Ishikawa (cell line): ENCODE data around the gene MST1R.

Source experiments
- CEBPB ChIP-seq: IDR thresholded peaks from 2 replicates; pipeline ENCODE4 v1.6.1; 2012
- CREB1 ChIP-seq: IDR thresholded peaks from 2 replicates; pipeline ENCODE4 v1.6.1; 2012; ENCODE audit warnings: low read depth
- EGR1 ChIP-seq: IDR thresholded peaks from 2 replicates; pipeline ENCODE4 v1.6.1; 2012
- EP300 ChIP-seq: IDR thresholded peaks from 2 replicates; pipeline ENCODE4 v1.6.1; 2012; ENCODE audit warnings: borderline replicate concordance
- FOXM1 ChIP-seq: IDR thresholded peaks from 2 replicates; pipeline ENCODE4 v1.6.1; 2012; ENCODE audit warnings: low read depth, borderline replicate concordance
- NFIC ChIP-seq: IDR thresholded peaks from 2 replicates; pipeline ENCODE4 v1.6.1; 2012
- RAD21 ChIP-seq: IDR thresholded peaks from 2 replicates; pipeline ENCODE4 v1.6.1; 2012; ENCODE audit warnings: low read depth
- TAF1 ChIP-seq: IDR thresholded peaks from 2 replicates; pipeline ENCODE4 v1.6.1; 2012; ENCODE audit warnings: low read depth, mild to moderate bottlenecking
- TCF12 ChIP-seq: IDR thresholded peaks from 2 replicates; pipeline ENCODE4 v1.6.1; 2012; ENCODE audit warnings: low read depth
- TEAD4 ChIP-seq: IDR thresholded peaks from 2 replicates; pipeline ENCODE4 v1.6.1; 2012
- YY1 ChIP-seq: IDR thresholded peaks from 2 replicates; pipeline ENCODE4 v1.6.1; 2012; ENCODE audit warnings: low read depth
- ZBTB7A ChIP-seq: IDR thresholded peaks from 2 replicates; pipeline ENCODE4 v1.6.1; 2012; ENCODE audit warnings: low read depth
- TF ChIP-seq, protein P1 (sequence below): IDR thresholded peaks from 2 replicates; pipeline ENCODE4 v1.6.1; 2012; ENCODE audit warnings: low read depth, mild to moderate bottlenecking
- TF ChIP-seq, protein P2 (sequence below): IDR thresholded peaks from 2 replicates; pipeline ENCODE4 v1.6.1; 2012
- TF ChIP-seq, protein P3 (sequence below): IDR thresholded peaks from 2 replicates; pipeline ENCODE4 v1.6.1; 2012

The MST1R gene

DNA sequence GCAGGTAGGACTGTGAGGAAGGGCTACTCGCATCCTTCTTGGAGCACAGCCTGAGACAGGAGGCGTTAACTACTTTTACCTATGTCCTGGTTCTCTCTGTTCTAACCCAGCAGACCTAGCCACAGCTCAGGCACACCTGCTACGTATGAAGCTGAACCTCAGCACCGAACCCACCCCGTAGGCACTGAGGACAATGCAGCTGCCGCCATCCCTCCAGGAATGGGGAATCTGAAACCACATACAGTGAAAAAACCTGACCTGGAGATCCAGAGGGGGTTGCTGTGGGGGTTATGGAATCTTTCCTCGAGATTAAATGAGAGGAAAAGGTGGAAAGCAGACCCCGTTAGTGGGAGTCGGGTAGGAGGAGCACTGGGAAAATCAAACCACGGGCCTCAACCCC, 14.4 kb downstream of the MST1R start:
- TF ChIP-seq EGR1 = no peak
- TF ChIP-seq CREB1 = no peak
- TF ChIP-seq RAD21 = no peak
- TF ChIP-seq TCF12 = no peak

DNA sequence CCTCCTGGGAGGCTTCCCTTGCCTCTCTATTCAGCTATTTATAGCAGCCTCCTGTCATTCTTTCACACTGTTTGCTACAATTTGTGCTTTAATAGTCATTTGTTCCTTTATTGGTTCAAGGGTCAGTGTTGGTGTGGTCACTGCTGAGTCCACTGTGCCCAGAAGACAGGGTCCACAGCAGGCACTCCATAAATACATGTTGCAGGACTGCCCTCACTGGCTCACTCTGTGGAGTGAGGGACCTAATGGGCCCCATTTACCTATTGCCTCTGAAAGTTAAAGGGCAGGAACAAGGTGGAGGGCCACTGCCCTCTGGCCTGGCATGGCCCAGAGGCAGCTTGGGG, 16.8 kb downstream of the MST1R start:
- TF ChIP-seq, protein P1, sequence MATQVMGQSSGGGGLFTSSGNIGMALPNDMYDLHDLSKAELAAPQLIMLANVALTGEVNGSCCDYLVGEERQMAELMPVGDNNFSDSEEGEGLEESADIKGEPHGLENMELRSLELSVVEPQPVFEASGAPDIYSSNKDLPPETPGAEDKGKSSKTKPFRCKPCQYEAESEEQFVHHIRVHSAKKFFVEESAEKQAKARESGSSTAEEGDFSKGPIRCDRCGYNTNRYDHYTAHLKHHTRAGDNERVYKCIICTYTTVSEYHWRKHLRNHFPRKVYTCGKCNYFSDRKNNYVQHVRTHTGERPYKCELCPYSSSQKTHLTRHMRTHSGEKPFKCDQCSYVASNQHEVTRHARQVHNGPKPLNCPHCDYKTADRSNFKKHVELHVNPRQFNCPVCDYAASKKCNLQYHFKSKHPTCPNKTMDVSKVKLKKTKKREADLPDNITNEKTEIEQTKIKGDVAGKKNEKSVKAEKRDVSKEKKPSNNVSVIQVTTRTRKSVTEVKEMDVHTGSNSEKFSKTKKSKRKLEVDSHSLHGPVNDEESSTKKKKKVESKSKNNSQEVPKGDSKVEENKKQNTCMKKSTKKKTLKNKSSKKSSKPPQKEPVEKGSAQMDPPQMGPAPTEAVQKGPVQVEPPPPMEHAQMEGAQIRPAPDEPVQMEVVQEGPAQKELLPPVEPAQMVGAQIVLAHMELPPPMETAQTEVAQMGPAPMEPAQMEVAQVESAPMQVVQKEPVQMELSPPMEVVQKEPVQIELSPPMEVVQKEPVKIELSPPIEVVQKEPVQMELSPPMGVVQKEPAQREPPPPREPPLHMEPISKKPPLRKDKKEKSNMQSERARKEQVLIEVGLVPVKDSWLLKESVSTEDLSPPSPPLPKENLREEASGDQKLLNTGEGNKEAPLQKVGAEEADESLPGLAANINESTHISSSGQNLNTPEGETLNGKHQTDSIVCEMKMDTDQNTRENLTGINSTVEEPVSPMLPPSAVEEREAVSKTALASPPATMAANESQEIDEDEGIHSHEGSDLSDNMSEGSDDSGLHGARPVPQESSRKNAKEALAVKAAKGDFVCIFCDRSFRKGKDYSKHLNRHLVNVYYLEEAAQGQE = no peak
- no peak for TF ChIP-seq TEAD4
- TF ChIP-seq NFIC = no peak
- no peak for TF ChIP-seq YY1
- TF ChIP-seq CEBPB = no peak
- TF ChIP-seq EGR1 = no peak

DNA sequence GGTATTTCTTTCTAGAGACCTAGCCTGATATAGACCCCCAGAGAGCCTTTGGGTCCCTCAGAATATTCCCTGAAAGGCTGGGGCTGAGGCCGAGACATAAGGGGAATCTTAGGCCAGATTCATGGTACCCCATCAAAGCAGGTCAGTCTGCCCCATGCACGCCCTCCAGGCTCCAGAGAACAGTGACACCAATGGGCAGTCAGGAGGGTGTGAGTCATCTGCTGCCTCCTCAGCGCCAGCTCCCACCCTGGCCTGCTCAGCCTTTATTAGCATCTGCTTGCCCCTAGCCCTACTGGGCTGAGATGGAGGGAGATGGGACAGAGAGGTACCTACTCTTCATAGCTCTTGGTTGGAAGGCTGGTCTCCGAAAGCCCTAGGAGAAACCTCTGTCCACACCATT, 19.7 kb downstream of the MST1R start:
- no peak for TF ChIP-seq TAF1
- no peak for TF ChIP-seq TCF12
- no peak for TF ChIP-seq RAD21
- TF ChIP-seq EGR1 = no peak
- TF ChIP-seq TEAD4 = no peak
- TF ChIP-seq YY1 = no peak
- TF ChIP-seq, protein P2, sequence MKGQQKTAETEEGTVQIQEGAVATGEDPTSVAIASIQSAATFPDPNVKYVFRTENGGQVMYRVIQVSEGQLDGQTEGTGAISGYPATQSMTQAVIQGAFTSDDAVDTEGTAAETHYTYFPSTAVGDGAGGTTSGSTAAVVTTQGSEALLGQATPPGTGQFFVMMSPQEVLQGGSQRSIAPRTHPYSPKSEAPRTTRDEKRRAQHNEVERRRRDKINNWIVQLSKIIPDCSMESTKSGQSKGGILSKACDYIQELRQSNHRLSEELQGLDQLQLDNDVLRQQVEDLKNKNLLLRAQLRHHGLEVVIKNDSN = no peak

DNA sequence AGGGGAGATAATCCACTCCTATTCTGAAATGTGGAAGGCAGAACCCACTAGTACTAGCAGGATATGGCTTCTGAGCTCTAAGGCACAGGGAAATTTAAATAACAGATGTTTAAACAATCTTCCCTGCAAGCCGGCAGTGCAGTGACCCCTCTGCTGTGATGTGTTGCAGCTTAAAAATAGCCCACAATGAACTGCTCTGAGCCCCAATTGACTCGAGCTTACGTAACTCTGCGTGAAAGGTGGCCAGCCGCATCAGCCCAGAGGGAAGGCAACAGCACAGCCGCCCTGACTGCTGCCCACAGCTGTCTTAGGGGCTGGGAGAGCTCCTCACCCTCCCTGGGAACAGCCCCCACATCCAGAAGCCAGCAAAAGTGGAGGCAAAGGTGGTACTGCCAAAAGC, 21.5 kb downstream of the MST1R start:
- TF ChIP-seq CREB1 (no peak), NFIC (no peak), CEBPB (no peak), TCF12 (no peak), ZBTB7A (no peak), EP300 (no peak), FOXM1 (no peak), YY1 (no peak), TAF1 (no peak), EGR1 (no peak)
- TF ChIP-seq, protein P1 = no peak
- TF ChIP-seq, protein P2 = no peak
- TF ChIP-seq, protein P3, sequence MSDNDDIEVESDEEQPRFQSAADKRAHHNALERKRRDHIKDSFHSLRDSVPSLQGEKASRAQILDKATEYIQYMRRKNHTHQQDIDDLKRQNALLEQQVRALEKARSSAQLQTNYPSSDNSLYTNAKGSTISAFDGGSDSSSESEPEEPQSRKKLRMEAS = no peak

DNA sequence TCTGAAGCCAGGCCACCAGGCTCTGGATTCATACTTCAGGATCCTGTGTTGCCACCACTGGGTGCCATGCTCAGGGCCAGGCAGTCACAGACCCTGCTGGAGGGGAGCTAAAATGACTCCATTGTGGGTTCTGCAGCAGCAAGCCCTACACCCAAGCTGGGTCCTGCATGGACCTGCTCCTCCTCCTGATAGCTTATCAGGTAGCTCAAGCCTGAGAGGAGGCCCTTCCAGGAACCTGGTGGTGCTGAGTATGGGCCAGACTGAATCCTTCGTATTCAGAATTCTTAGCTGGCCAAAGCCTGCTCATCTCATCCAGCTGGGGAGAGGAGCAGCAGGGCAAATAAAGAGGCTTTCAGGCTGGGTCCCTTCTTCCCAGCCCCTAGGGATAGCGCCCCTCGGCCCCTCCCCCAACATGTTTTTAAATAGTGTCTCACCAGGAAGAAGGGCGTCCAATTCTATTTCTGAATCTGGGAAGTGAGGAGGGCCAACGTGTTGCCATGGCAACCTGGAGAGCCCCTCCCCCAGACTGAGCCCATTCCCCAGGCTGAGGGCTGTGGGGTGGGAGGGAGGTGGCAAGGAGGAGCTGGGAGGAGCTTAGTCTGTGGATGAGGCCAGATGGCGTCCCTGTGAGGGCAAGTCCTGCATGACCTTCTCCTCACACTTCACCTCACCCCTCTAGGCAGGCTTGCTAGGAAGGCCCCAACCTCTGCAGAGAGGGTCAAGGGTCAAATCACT, 22.9 kb downstream of the MST1R start:
- no peak for TF ChIP-seq CREB1

DNA sequence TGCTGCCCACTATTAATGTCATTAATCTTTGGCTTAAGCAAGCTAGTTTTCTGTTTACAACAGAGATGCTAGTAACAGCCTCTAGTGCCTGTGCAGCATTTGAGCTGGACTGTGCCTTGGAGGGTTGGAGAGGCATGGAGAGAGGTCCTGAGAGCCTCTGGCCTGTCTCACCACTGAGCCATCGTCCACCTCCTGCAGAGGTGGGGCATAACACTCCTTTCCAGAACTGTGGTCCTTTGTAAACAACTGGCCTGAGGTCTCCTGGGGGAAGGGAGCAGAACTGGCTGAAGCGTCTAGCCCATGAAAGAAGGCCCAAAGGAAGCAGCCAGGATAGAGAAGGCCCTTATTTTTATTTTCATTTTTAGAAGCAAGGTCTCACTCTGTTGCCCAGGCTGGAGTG, 24.0 kb downstream of the MST1R start:
- TF ChIP-seq CEBPB (no peak), TAF1 (no peak), EP300 (no peak), CREB1 (no peak), TEAD4 (no peak), NFIC (no peak), YY1 (no peak)

DNA sequence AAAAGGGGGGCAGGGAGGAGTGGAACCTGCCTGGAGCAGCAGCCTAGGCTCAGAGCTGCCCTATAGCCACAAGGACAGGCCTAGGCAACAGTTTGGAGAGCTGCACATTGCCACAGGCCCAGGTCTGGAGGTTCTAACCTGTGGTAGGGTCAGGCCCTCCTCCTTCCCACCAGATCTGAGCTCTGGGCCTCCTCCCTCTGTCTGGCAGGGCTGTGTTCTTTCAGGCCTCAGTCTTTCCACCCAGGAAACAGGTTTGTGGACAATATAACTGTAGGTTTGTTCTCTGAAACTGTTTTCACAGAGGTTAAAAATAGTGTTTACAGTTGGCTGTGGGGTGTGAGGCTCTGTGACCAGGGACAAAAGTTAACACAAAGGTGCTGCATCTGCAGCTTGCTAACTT, 25.0 kb downstream of the MST1R start:
- TF ChIP-seq CEBPB (no peak), ZBTB7A (no peak), TEAD4 (no peak), CREB1 (no peak)
- TF ChIP-seq, protein P1 = no peak
- TF ChIP-seq, protein P2 = no peak
- TF ChIP-seq, protein P3 = no peak
